Tongue (tissue), 2 donors: Measurements from ENCODE around the gene DHCR24. TPM values are rescaled to one million over a fixed set of nuclear protein-coding genes. Genes with fewer than 3 reads are reported as not detected.

Experiments used
- DNase-seq: peaks from one replicate; pipeline ENCODE4 v3.0.0-alpha.2; 2015
- total RNA-seq: library from RNA; depleted of rRNA; stranded (reverse); fragments of >200 nt; gene quantifications from one replicate; pipeline ENCODE4 v1.2.3, GENCODE V29; 2014

DHCR24 gene
- total RNA-seq, 1 donor from 2014 or later, result 22.5 TPM

- DNase-seq, result no peak
Observed at GRCh38 chr1:54814571-54814970, 72.4 kb downstream of the DHCR24 start.

GRCh38 chr1:54814126-54814498, 72.9 kb downstream of the DHCR24 start:
- DNase-seq, result no peak

- DNase-seq, result no peak
Observed at GRCh38 chr1:54813485-54814125, 73.4 kb downstream of the DHCR24 start.

- no peak for DNase-seq
Observed at GRCh38 chr1:54812801-54813484, 74.1 kb downstream of the DHCR24 start.

- no peak for DNase-seq
Observed at GRCh38 chr1:54811739-54812655, 75.0 kb downstream of the DHCR24 start.

- no peak for DNase-seq
Observed at GRCh38 chr1:54811066-54811465, 75.9 kb downstream of the DHCR24 start.

- peak; percentile 78 for DNase-seq
Observed at GRCh38 chr1:54810153-54810942, 76.6 kb downstream of the DHCR24 start.

GRCh38 chr1:54809496-54810074, 77.4 kb downstream of the DHCR24 start:
- no peak for DNase-seq

GRCh38 chr1:54808443-54809207, 78.4 kb downstream of the DHCR24 start:
- no peak for DNase-seq

- DNase-seq, result no peak
Observed at GRCh38 chr1:54807756-54808155, 79.2 kb downstream of the DHCR24 start.

- DNase-seq, result no peak
Observed at GRCh38 chr1:54806931-54807611, 79.9 kb downstream of the DHCR24 start.

GRCh38 chr1:54805981-54806381, 81.0 kb downstream of the DHCR24 start:
- DNase-seq, result no peak

GRCh38 chr1:54805466-54805865, 81.5 kb downstream of the DHCR24 start:
- DNase-seq, result no peak

GRCh38 chr1:54804471-54805132, 82.4 kb downstream of the DHCR24 start:
- DNase-seq, result no peak

- DNase-seq, result no peak
Observed at GRCh38 chr1:54803761-54804470, 83.1 kb downstream of the DHCR24 start.

- DNase-seq, result peak; percentile 40
Observed at GRCh38 chr1:54800899-54801759, 85.9 kb downstream of the DHCR24 start, which contains the start of gene TTC22. Gene TTC22, minus strand, starts transcription at chr1:54801323. Its CDS starts 160 bp downstream, at chr1:54801163.

GRCh38 chr1:54800041-54800898, 86.7 kb downstream of the DHCR24 start:
- no peak for DNase-seq
